ENCODE measurements around the gene STARD13. TPM values are rescaled to one million over a fixed set of nuclear protein-coding genes. Genes with fewer than 3 reads are reported as not detected.

The STARD13 gene
- total RNA-seq, 2 donors from 2014 or later, result 18.9 to 29.7 TPM

DNA sequence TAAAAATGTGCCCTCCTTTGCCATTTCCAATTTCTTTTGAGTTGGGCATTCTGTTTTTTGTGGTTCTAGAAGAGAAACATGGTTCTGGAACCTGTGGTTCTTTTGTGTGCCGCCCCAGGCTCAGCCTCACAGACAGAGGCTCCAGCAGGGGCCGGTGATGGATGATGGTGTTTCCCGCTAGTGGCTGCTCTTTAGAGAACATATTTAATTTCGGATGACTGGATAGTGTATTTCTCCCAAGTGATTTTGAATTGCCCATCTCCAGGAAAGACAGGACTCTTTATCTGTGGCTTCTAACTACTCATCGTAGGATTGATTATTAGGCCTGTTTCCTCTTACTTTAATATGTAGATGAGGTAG lies 194.2 kb downstream of the STARD13 start:
- TF ChIP-seq, protein P1, sequence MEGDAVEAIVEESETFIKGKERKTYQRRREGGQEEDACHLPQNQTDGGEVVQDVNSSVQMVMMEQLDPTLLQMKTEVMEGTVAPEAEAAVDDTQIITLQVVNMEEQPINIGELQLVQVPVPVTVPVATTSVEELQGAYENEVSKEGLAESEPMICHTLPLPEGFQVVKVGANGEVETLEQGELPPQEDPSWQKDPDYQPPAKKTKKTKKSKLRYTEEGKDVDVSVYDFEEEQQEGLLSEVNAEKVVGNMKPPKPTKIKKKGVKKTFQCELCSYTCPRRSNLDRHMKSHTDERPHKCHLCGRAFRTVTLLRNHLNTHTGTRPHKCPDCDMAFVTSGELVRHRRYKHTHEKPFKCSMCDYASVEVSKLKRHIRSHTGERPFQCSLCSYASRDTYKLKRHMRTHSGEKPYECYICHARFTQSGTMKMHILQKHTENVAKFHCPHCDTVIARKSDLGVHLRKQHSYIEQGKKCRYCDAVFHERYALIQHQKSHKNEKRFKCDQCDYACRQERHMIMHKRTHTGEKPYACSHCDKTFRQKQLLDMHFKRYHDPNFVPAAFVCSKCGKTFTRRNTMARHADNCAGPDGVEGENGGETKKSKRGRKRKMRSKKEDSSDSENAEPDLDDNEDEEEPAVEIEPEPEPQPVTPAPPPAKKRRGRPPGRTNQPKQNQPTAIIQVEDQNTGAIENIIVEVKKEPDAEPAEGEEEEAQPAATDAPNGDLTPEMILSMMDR (IDR thresholded peaks at IDR 0.05), result no peak
- no peak for TF ChIP-seq POLR2A (IDR thresholded peaks at IDR 0.05)
- H3K36me3 ChIP-seq (replicated peaks in 1 of 2; ENCODE audit: insufficient read depth in 1 of 2, low read depth in 2 of 2), result no peaks in the 10 kb centered on the region
- no peaks in the 10 kb centered on the region for H3K4me1 ChIP-seq
- no peak overlapping the region for H3K4me3 ChIP-seq
- H3K27me3 ChIP-seq, result no peaks in the 10 kb centered on the region
- no peak overlapping the region for H3K27ac ChIP-seq
- no peaks in the 10 kb centered on the region for H3K9me3 ChIP-seq
- ATAC-seq, result no peak
- intact Hi-C loops (cut with DNase I), result no loop called here
- no peak for DNase-seq
- WGBS, 2 donors, result 88 to 93% methylated on average over 5 of the region's 5 CpGs

DNA sequence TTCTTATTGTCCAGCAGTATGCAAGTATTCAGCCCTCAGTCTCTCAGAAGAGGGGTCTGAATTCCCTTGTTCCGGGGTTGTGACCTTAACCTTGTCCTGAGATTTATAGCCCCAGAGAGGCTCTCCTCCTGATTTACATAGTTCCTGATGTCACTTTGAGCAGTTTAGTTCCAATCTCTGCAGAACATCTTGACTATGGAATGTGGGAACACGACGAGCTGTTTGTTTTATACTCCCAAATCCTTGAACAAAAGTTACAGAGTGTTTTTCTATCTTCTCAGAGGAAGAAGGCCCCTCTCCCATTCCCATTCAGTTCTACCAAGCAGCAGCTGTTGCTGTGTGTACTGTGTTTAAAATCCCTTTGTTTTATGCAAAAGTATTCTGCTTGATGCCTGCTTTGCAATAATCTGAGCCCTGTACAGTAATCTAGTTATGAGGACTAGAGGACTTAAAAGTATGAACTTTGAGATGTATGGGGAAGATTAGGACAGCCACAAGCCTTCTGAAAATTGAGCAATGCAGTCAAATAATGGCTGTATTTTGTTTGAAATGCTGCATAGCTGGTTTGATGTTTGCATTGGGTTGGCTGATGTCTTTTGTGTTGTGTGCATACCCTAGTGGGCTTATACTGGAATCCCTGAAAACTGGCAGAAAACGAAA lies 194.7 kb downstream of the STARD13 start:
- TF ChIP-seq, protein P1 (IDR thresholded peaks at IDR 0.05), result no peak
- TF ChIP-seq POLR2A (IDR thresholded peaks at IDR 0.05), result no peak
- intact Hi-C loops (cut with DNase I), result no loop called here
- no peaks in the 10 kb centered on the region for H3K27me3 ChIP-seq
- H3K9me3 ChIP-seq, result no peaks in the 10 kb centered on the region
- H3K27ac ChIP-seq, result no peak overlapping the region
- no peaks in the 10 kb centered on the region for H3K36me3 ChIP-seq (replicated peaks in 1 of 2; ENCODE audit: insufficient read depth in 1 of 2, low read depth in 2 of 2)
- WGBS, 2 donors, result 57 to 64% methylated on average over 4 of the region's 4 CpGs
- DNase-seq, result no peak
- no peak overlapping the region for H3K4me3 ChIP-seq
- no peaks in the 10 kb centered on the region for H3K4me1 ChIP-seq
- no peak for ATAC-seq

DNA sequence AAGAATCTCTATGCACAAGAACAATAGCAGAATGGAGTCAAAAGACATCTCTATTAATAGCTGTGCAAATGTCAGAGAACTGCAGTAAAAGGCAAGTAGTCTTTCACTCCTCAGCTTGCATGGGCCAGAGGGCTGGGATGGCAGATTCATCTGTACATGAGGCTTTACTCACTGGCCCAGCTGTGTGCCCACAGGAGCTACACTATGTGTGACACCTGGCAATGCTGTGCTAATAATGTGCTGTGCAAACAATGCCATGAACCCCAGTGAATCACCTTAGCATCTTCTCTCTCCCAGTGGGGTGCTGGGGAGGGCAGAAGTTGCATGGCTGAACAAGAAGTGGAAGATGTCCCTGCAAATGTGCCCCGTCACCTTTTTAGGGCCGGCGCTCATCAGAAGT lies 196.2 kb downstream of the STARD13 start:
- DNase-seq (no peak), ATAC-seq (no peak)
- Histone ChIP-seq H3K27me3 (no peaks in the 10 kb centered on the region), H3K4me1 (no peaks in the 10 kb centered on the region), H3K9me3 (no peaks in the 10 kb centered on the region), H3K27ac (no peak overlapping the region), H3K4me3 (no peak overlapping the region), H3K36me3 (replicated peaks in 1 of 2; ENCODE audit: insufficient read depth in 1 of 2, low read depth in 2 of 2) (no peaks in the 10 kb centered on the region)
- 94 to 100% methylated on average over 3 of the region's 3 CpGs for WGBS, 2 donors
- intact Hi-C loops (cut with DNase I), result no loop called here
- no peak for TF ChIP-seq POLR2A (IDR thresholded peaks at IDR 0.05)
- TF ChIP-seq, protein P1 (IDR thresholded peaks at IDR 0.05), result no peak

DNA sequence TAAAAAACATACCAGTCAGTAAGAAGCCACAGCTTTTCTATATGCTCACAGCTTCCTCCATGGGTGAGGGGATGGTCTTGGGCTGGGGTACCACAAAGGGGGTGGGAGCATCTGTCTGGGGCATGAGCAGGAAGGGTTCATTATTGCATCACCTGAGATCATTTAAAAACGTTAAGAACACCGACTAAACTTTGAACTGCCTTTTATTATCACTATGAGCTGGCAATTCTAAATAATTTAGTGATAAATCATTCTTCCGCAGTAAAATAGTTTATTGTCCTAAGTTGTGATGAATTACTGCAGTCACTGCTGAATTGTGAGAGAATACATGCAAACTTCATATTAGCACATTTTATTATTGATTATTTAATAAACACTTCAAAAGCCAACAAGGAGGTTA lies 197.8 kb downstream of the STARD13 start:
- WGBS, 2 donors, result 33 to 41% methylated on average over 3 of the region's 3 CpGs
- no peak for ATAC-seq
- no peak for TF ChIP-seq POLR2A (IDR thresholded peaks at IDR 0.05)
- TF ChIP-seq, protein P1 (IDR thresholded peaks at IDR 0.05), result no peak

DNA sequence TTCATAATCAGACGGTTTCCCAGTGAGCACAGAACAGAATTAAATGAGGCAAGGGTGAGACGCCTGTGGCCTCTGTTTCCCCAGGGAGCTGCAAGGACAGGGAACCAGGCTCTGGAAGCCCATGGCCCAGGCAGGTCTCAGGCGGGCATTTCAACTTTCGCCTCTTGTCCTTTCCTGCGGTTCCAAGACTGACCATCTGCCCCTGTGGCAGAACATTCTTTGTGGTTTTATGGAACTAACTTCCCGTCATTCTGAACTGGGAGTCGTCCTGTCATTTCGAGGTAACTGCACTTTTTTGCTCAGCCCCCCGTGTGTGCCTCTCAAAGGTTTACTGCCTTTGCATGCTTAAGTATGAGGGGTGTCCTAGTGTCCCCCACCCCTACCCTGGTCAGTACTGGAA lies 198.5 kb downstream of the STARD13 start:
- no peak for DNase-seq
- H3K27me3 ChIP-seq, result no peaks in the 10 kb centered on the region
- H3K36me3 ChIP-seq (replicated peaks in 1 of 2; ENCODE audit: insufficient read depth in 1 of 2, low read depth in 2 of 2), result no peaks in the 10 kb centered on the region
- no peaks in the 10 kb centered on the region for H3K4me1 ChIP-seq
- H3K27ac ChIP-seq, result no peak overlapping the region
- intact Hi-C loops (cut with DNase I), result no loop called here
- TF ChIP-seq POLR2A (IDR thresholded peaks at IDR 0.05), result no peak
- TF ChIP-seq, protein P1 (IDR thresholded peaks at IDR 0.05), result no peak
- no peaks in the 10 kb centered on the region for H3K9me3 ChIP-seq
- no peak for ATAC-seq
- H3K4me3 ChIP-seq, result no peak overlapping the region
- WGBS, 2 donors, result 71 to 75% methylated on average over 9 of the region's 9 CpGs

More for the DNA sequence above, 197.8 kb downstream of the STARD13 start:
- H3K27me3 ChIP-seq, result no peaks in the 10 kb centered on the region
- H3K36me3 ChIP-seq (replicated peaks in 1 of 2; ENCODE audit: insufficient read depth in 1 of 2, low read depth in 2 of 2), result no peaks in the 10 kb centered on the region
- no peak for DNase-seq
- H3K4me3 ChIP-seq, result no peak overlapping the region
- no peaks in the 10 kb centered on the region for H3K4me1 ChIP-seq
- intact Hi-C loops (cut with DNase I), result no loop called here
- H3K27ac ChIP-seq, result no peak overlapping the region
- no peaks in the 10 kb centered on the region for H3K9me3 ChIP-seq
